ENCODE measurements around the gene DNAJC4.

DNA sequence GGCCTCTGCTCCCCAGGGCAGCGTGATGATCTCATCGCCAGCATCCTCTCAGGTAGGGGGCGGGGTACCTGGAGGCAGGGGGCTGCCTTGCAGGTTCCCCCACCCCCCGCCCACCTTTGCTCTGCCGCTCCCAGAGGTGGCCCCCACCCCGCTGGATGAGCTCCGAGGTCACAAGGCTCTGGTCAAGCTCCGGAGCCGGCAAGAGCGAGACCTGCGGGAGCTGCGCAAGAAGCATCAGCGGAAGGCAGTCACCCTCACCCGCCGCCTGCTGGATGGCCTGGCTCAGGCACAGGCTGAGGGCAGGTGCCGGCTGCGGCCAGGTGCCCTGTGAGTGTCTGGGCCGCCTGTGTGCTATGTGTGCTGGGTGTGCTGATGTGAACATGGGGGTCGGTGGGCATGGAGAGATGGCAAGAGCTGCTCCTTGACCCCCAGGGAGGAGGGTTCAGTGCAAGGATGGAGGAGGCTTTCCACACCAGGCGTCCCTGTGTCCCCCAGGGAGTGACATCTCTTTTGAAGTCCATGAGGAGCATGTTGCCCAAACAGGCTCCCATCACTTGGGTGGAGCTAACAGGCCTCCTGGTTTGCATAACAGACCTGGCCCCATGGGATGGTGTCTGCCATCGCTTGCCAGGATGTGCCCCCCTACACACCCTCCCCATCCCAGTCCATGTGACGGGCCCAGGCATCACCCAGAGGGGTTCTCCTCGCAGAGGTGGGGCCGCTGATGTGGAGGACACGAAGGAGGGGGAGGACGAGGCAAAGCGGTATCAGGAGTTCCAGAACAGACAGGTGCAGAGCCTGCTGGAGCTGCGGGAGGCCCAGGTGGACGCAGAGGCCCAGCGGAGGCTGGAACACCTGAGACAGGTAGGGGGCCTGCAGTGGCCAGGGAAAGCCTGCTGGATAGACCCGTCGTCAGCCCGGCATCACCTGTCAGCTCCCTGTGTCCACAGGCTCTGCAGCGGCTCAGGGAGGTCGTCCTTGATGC lies 35.1 kb downstream of the DNAJC4 start:
- TF ChIP-seq, protein P1, sequence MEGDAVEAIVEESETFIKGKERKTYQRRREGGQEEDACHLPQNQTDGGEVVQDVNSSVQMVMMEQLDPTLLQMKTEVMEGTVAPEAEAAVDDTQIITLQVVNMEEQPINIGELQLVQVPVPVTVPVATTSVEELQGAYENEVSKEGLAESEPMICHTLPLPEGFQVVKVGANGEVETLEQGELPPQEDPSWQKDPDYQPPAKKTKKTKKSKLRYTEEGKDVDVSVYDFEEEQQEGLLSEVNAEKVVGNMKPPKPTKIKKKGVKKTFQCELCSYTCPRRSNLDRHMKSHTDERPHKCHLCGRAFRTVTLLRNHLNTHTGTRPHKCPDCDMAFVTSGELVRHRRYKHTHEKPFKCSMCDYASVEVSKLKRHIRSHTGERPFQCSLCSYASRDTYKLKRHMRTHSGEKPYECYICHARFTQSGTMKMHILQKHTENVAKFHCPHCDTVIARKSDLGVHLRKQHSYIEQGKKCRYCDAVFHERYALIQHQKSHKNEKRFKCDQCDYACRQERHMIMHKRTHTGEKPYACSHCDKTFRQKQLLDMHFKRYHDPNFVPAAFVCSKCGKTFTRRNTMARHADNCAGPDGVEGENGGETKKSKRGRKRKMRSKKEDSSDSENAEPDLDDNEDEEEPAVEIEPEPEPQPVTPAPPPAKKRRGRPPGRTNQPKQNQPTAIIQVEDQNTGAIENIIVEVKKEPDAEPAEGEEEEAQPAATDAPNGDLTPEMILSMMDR (conservative IDR thresholded peaks at IDR 0.05; ENCODE audit: low read length), result no peak
- TF ChIP-seq EZH2phosphoT487 (IDR thresholded peaks at IDR 0.05; ENCODE audit: borderline replicate concordance, low read depth, low read length), result no peak
